SK-N-SH (cell line): ENCODE measurements around the gene CADM3. TPM values are rescaled to one million over a fixed set of nuclear protein-coding genes. Genes with fewer than 3 reads are reported as not detected.

Source experiments
- CTCF ChIA-PET: fragments of 300-600, 350-600 bp; formaldehyde crosslinking; extraction: SDS; loops from one replicate; lab custom pipeline; 2021; lab: Yijun Ruan, JAX
- POLR2A ChIA-PET: fragments of 350-600 bp; sonication (Branson Sonifier 250); formaldehyde crosslinking; extraction: SDS; loops from one replicate; lab custom pipeline; 2020; ENCODE audit warnings: antibody characterized with exemption, inconsistent platforms; lab: Yijun Ruan, JAX
- DNase-seq: peaks from one replicate; pipeline ENCODE4 v3.0.0; 2012
- H2AFZ ChIP-seq: fragments of 200-600 bp; sonication (generic); 2 replicates; pipeline ENCODE4 v1.8.1; 2016; ENCODE audit warnings: antibody characterized with exemption, mild to moderate bottlenecking, low read depth
- H3F3A ChIP-seq: fragments of 200-600 bp; sonication (generic); replicated peaks from 2 replicates; pipeline ENCODE3; 2016; ENCODE audit warnings: antibody characterized with exemption, mild to moderate bottlenecking; ENCODE audit not compliant: insufficient read depth
- H3K27ac ChIP-seq, 2 experiments: fragments of 200-500 bp in 1 of 2; fragments of 200-600 bp in 1 of 2; sonication (Bioruptor generic) in 1 of 2; sonication (generic), shearing (Covaris generic) in 1 of 2; 2 replicates each; pipeline versions ENCODE4 v1.5.1 to v1.6.1; 2014 to 2016; ENCODE audit warnings: low read depth in 2 of 2, inconsistent platforms in 1 of 2, low read length in 1 of 2, mild to moderate bottlenecking in 1 of 2, mixed read lengths in 1 of 2
- H3K27me3 ChIP-seq: fragments of 200-600 bp; sonication (generic), shearing (Covaris generic); 2 replicates; pipeline ENCODE4 v1.6.1; 2016; ENCODE audit warnings: mixed run types; ENCODE audit not compliant: insufficient read depth
- H3K36me3 ChIP-seq, 2 experiments: fragments of 200-500 bp in 1 of 2; fragments of 200-600 bp in 1 of 2; sonication (Bioruptor generic) in 1 of 2; sonication (generic) in 1 of 2; replicated peaks in 1 of 2; 2 replicates each; pipeline versions ENCODE3 to v1.5.1; 2014 to 2016; ENCODE audit warnings: low read length in 1 of 2, mild to moderate bottlenecking in 1 of 2; ENCODE audit not compliant: insufficient read depth in 2 of 2, control insufficient read depth in 1 of 2
- H3K4me1 ChIP-seq, 2 experiments: fragments of 200-500 bp in 1 of 2; fragments of 200-600 bp in 1 of 2; sonication (Bioruptor generic) in 1 of 2; sonication (generic), shearing (Covaris generic) in 1 of 2; 2 replicates each; pipeline versions ENCODE4 v1.5.1 to v1.6.1; 2014 to 2016; ENCODE audit warnings: low read depth in 1 of 2, low read length in 1 of 2, mixed run types in 1 of 2; ENCODE audit not compliant: insufficient read depth in 2 of 2, control insufficient read depth in 1 of 2
- H3K4me2 ChIP-seq: fragments of 200-600 bp; sonication (generic), shearing (Covaris generic); 2 replicates; pipeline ENCODE4 v1.6.1; 2017; ENCODE audit warnings: mixed run types
- H3K4me3 ChIP-seq, 2 experiments: fragments of 200-500 bp in 1 of 2; fragments of 200-600 bp in 1 of 2; sonication (Bioruptor generic) in 1 of 2; sonication (generic), shearing (Covaris generic) in 1 of 2; 2 replicates each; pipeline versions ENCODE4 v1.5.1 to v1.8.1; 2014 to 2016; ENCODE audit warnings: low read depth in 2 of 2, inconsistent platforms in 1 of 2, low read length in 1 of 2, mild to moderate bottlenecking in 1 of 2, mixed read lengths in 1 of 2, moderate library complexity in 1 of 2
- H3K79me2 ChIP-seq: fragments of 200-600 bp; sonication (generic); 2 replicates; pipeline ENCODE4 v1.8.1; 2017; ENCODE audit warnings: mild to moderate bottlenecking; ENCODE audit not compliant: insufficient read depth
- H3K9ac ChIP-seq: fragments of 200-600 bp; sonication (generic); 2 replicates; pipeline ENCODE4 v1.6.1; 2017; ENCODE audit warnings: mixed run types
- H3K9me2 ChIP-seq: fragments of 200-600 bp; sonication (generic); 2 replicates; pipeline ENCODE4 v1.6.1; 2017; ENCODE audit warnings: mixed run types
- H3K9me3 ChIP-seq: fragments of 200-600 bp; sonication (generic); 2 replicates; pipeline ENCODE4 v1.6.1; 2017; ENCODE audit warnings: mixed run types, mild to moderate bottlenecking, moderate library complexity
- H4K20me1 ChIP-seq: fragments of 200-600 bp; sonication (generic); 2 replicates; pipeline ENCODE4 v1.6.1; 2017; ENCODE audit warnings: mild to moderate bottlenecking, mixed run types; ENCODE audit not compliant: insufficient read depth
- CHD2 ChIP-seq: fragments of 150-350 bp; IDR thresholded peaks from 2 replicates; pipeline ENCODE4 v1.6.1; 2018; ENCODE audit warnings: low read length; ENCODE audit not compliant: partially characterized antibody
- ELF1 ChIP-seq: IDR thresholded peaks from 2 replicates; pipeline ENCODE4 v1.4.0; 2012
- EP300 ChIP-seq, 2 experiments: IDR thresholded peaks; 2 replicates each; pipeline versions ENCODE4 v1.4.0 to v1.6.1; 2012; ENCODE audit warnings: borderline replicate concordance in 1 of 2, low read depth in 1 of 2, low read length in 1 of 2
- FOSL2 ChIP-seq: IDR thresholded peaks from 2 replicates; pipeline ENCODE4 v1.4.0; 2012; ENCODE audit warnings: low read depth, mild to moderate bottlenecking, moderate library complexity, borderline replicate concordance
- FOXJ3 ChIP-seq: sonication (generic); formaldehyde crosslinking; IDR thresholded peaks from 2 replicates; pipeline ENCODE4 v1.5.1; 2020; ENCODE audit warnings: mild to moderate bottlenecking, missing genetic modification reagents
- GABPA ChIP-seq: IDR thresholded peaks from 2 replicates; pipeline ENCODE4 v1.4.0; 2012; ENCODE audit warnings: low read depth, mild to moderate bottlenecking
- JUND ChIP-seq: IDR thresholded peaks from 2 replicates; pipeline ENCODE4 v1.4.0; 2012
- MEF2A ChIP-seq: IDR thresholded peaks from 2 replicates; pipeline ENCODE4 v1.4.0; 2012; ENCODE audit warnings: low read depth, borderline replicate concordance
- MXI1 ChIP-seq: IDR thresholded peaks from 2 replicates; pipeline ENCODE4 v1.6.1; 2012; ENCODE audit warnings: mild to moderate bottlenecking, low read depth, low read length, improper control_type of control experiment
- NRF1 ChIP-seq: IDR thresholded peaks from 2 replicates; pipeline ENCODE4 v1.6.1; 2012; ENCODE audit warnings: low read depth, mild to moderate bottlenecking, low read length
- RCOR1 ChIP-seq: fragments of 150-350 bp; IDR thresholded peaks from 2 replicates; pipeline ENCODE4 v1.6.1; 2017; ENCODE audit warnings: antibody characterized with exemption, low read length
- TAF1 ChIP-seq: IDR thresholded peaks from 2 replicates; pipeline ENCODE4 v1.6.1; 2012; ENCODE audit warnings: low read depth, mild to moderate bottlenecking, low read length, moderate library complexity, borderline replicate concordance
- TCF12 ChIP-seq: IDR thresholded peaks from 2 replicates; pipeline ENCODE4 v1.4.0; 2012
- TEAD4 ChIP-seq: IDR thresholded peaks from 2 replicates; pipeline ENCODE4 v1.4.0; 2012; ENCODE audit warnings: mild to moderate bottlenecking, borderline replicate concordance; ENCODE audit not compliant: insufficient read depth
- WGBS: methylation state at CpG from one replicate; pipeline ENCODE4 v1.1.6; 2017; ENCODE audit warnings: low lambda C conversion rate; 5-methylcytosine and 5-hydroxymethylcytosine counted together
- polyA plus RNA-seq, 3 experiments: library from polyadenylated mRNA; depleted of rRNA; stranded (reverse); fragments of >200 nt; gene quantifications; 2 replicates each; pipeline ENCODE4 v1.2.3, GENCODE V29; 2012
- TF ChIP-seq, protein P1 (sequence below): IDR thresholded peaks from 2 replicates; pipeline ENCODE4; 2012
- TF ChIP-seq, protein P2 (sequence below): fragments of 150-350 bp; IDR thresholded peaks from 2 replicates; pipeline ENCODE4 v1.6.1; 2017; ENCODE audit warnings: antibody characterized with exemption, low read length, low read depth, borderline replicate concordance
- TF ChIP-seq, protein P3 (sequence below): IDR thresholded peaks from 2 replicates; pipeline ENCODE4 v1.4.0; 2012; ENCODE audit warnings: low read depth, borderline replicate concordance
- TF ChIP-seq, protein P4 (sequence below): IDR thresholded peaks from 2 replicates; pipeline ENCODE4 v1.4.0; 2012; ENCODE audit warnings: low read depth, borderline replicate concordance

CADM3 gene
- polyA plus RNA-seq, 1 of the 3 experiments (the other 2 are of a cell fraction), result 0.94 TPM

DNA sequence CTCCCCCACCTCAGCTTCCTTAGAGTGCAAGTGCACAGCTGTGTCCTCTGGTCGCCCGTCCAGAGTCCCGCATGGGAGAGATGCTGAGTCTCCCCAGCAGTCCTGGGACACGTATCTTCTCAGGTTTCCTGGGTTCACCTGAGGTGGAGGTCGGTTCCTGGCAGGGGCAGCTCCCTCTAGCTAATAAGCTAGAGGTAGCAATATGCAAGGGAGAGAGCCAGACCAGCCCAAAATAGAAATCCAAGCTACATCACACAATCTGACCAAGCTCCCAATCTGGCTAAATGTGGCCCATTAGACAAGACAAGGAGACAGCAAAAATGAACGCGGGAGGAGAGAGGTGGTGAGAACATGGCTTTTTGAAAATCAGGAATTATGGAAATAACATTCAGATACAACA lies 30.9 kb upstream of the CADM3 start:
- H3K9me2 ChIP-seq, result no peaks in the 10 kb centered on the region
- no peaks in the 10 kb centered on the region for H3K79me2 ChIP-seq
- H3K27me3 ChIP-seq, result peaks cover 35% of the 10 kb centered on the region
- TF ChIP-seq ELF1, result no peak
- TF ChIP-seq, protein P1, sequence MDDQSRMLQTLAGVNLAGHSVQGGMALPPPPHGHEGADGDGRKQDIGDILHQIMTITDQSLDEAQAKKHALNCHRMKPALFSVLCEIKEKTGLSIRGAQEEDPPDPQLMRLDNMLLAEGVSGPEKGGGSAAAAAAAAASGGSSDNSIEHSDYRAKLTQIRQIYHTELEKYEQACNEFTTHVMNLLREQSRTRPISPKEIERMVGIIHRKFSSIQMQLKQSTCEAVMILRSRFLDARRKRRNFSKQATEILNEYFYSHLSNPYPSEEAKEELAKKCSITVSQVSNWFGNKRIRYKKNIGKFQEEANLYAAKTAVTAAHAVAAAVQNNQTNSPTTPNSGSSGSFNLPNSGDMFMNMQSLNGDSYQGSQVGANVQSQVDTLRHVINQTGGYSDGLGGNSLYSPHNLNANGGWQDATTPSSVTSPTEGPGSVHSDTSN, result no peak
- no peak for TF ChIP-seq TEAD4
- no peak for TF ChIP-seq FOXJ3 (CRISPR knock-in tag)
- TF ChIP-seq TCF12, result no peak
- TF ChIP-seq JUND, result no peak
- no peak for TF ChIP-seq MEF2A
- TF ChIP-seq, protein P2, sequence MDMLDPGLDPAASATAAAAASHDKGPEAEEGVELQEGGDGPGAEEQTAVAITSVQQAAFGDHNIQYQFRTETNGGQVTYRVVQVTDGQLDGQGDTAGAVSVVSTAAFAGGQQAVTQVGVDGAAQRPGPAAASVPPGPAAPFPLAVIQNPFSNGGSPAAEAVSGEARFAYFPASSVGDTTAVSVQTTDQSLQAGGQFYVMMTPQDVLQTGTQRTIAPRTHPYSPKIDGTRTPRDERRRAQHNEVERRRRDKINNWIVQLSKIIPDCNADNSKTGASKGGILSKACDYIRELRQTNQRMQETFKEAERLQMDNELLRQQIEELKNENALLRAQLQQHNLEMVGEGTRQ, result no peak
- no peak for TF ChIP-seq NRF1
- TF ChIP-seq TAF1, result no peak
- no peak for TF ChIP-seq MXI1
- no peak for TF ChIP-seq GABPA
- TF ChIP-seq EP300 (IDR thresholded peaks at IDR 0.05; ENCODE audit: borderline replicate concordance in 1 of 2, low read depth in 1 of 2, low read length in 1 of 2), result no peak
- TF ChIP-seq, protein P3, sequence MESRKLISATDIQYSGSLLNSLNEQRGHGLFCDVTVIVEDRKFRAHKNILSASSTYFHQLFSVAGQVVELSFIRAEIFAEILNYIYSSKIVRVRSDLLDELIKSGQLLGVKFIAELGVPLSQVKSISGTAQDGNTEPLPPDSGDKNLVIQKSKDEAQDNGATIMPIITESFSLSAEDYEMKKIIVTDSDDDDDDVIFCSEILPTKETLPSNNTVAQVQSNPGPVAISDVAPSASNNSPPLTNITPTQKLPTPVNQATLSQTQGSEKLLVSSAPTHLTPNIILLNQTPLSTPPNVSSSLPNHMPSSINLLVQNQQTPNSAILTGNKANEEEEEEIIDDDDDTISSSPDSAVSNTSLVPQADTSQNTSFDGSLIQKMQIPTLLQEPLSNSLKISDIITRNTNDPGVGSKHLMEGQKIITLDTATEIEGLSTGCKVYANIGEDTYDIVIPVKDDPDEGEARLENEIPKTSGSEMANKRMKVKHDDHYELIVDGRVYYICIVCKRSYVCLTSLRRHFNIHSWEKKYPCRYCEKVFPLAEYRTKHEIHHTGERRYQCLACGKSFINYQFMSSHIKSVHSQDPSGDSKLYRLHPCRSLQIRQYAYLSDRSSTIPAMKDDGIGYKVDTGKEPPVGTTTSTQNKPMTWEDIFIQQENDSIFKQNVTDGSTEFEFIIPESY, result no peak
- no peak for TF ChIP-seq CHD2
- TF ChIP-seq RCOR1, result no peak
- TF ChIP-seq FOSL2, result no peak
- TF ChIP-seq, protein P4, sequence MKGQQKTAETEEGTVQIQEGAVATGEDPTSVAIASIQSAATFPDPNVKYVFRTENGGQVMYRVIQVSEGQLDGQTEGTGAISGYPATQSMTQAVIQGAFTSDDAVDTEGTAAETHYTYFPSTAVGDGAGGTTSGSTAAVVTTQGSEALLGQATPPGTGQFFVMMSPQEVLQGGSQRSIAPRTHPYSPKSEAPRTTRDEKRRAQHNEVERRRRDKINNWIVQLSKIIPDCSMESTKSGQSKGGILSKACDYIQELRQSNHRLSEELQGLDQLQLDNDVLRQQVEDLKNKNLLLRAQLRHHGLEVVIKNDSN, result no peak
- no peak overlapping the region for H3K27ac ChIP-seq
- no peak overlapping the region for H3K9ac ChIP-seq
- no peaks in the 10 kb centered on the region for H3K9me3 ChIP-seq
- DNase-seq, result no peak
- no peak overlapping the region for H3K4me3 ChIP-seq
- no peaks in the 10 kb centered on the region; a peak in 1 of 4 replicates for H3K4me1 ChIP-seq
- WGBS, result 7% methylated on average over 7 of the region's 7 CpGs
- H3K4me2 ChIP-seq, result no peak overlapping the region
- no peaks in the 10 kb centered on the region for H3K36me3 ChIP-seq
- H4K20me1 ChIP-seq, result no peaks in the 10 kb centered on the region
- POLR2A ChIA-PET, result no interaction called here
- no peak overlapping the region for H2AFZ ChIP-seq
- CTCF ChIA-PET, result interaction anchor here (1.1 to 15.7 kb wide), 4 partner anchors 8 to 67 kb away, joined by 5 to 481 read pairs (median 20); partner anchors contain the start of gene ACKR1
- no peaks in the 10 kb centered on the region for H3F3A ChIP-seq
